ENCODE data around the gene ABCC1.
"Not testable (repeated sequence)": the region's sequence is repeated elsewhere in the genome, so short reads cannot be mapped to it uniquely, and the experiment has no call there.

Gene ABCC1

GRCh38 chr16:16154281-16154951, 205.0 kb downstream of the ABCC1 start:
- Mint-ChIP-seq H3K27me3 (no peaks in the 10 kb centered on the region), H3K4me3 (no peak overlapping the region), H3K27ac (no peak overlapping the region), H3K9me3 (peaks cover 10% of the 10 kb centered on the region), H3K4me1 (ENCODE audit: low read depth) (no peaks in the 10 kb centered on the region), H3K36me3 (ENCODE audit: low read depth) (no peaks in the 10 kb centered on the region)
- no peak for DNase-seq

GRCh38 chr16:16155234-16155633, 205.8 kb downstream of the ABCC1 start:
- no peak overlapping the region for H3K4me3 Mint-ChIP-seq
- H3K27ac Mint-ChIP-seq = no peak overlapping the region
- H3K36me3 Mint-ChIP-seq (ENCODE audit: low read depth) = no peaks in the 10 kb centered on the region
- no peaks in the 10 kb centered on the region for H3K4me1 Mint-ChIP-seq (ENCODE audit: low read depth)
- DNase-seq = no peak
- H3K9me3 Mint-ChIP-seq = peaks cover 13% of the 10 kb centered on the region
- no peaks in the 10 kb centered on the region for H3K27me3 Mint-ChIP-seq

- Mint-ChIP-seq H3K9me3 (peaks cover 13% of the 10 kb centered on the region), H3K27ac (no peak overlapping the region), H3K27me3 (peaks cover 5% of the 10 kb centered on the region), H3K4me1 (ENCODE audit: low read depth) (no peaks in the 10 kb centered on the region), H3K36me3 (ENCODE audit: low read depth) (no peaks in the 10 kb centered on the region), H3K4me3 (no peak overlapping the region)
- DNase-seq = no peak
Measured at GRCh38 chr16:16157166-16157565, 207.8 kb downstream of the ABCC1 start.

- H3K4me1 Mint-ChIP-seq (ENCODE audit: low read depth) = no peaks in the 10 kb centered on the region
- H3K27ac Mint-ChIP-seq = no peak overlapping the region
- H3K27me3 Mint-ChIP-seq = peaks cover 5% of the 10 kb centered on the region
- DNase-seq = no peak
- H3K4me3 Mint-ChIP-seq = no peak overlapping the region
- H3K36me3 Mint-ChIP-seq (ENCODE audit: low read depth) = no peaks in the 10 kb centered on the region
- peaks cover 13% of the 10 kb centered on the region for H3K9me3 Mint-ChIP-seq
Measured at GRCh38 chr16:16158082-16158658, 208.8 kb downstream of the ABCC1 start.

GRCh38 chr16:16158741-16159374, 209.4 kb downstream of the ABCC1 start:
- Mint-ChIP-seq H3K36me3 (ENCODE audit: low read depth) (no peaks in the 10 kb centered on the region), H3K27me3 (peaks cover 5% of the 10 kb centered on the region), H3K27ac (no peak overlapping the region), H3K9me3 (peaks cover 13% of the 10 kb centered on the region), H3K4me3 (no peak overlapping the region), H3K4me1 (ENCODE audit: low read depth) (no peaks in the 10 kb centered on the region)
- no peak for DNase-seq

GRCh38 chr16:16159662-16160061, 210.2 kb downstream of the ABCC1 start:
- Mint-ChIP-seq H3K36me3 (ENCODE audit: low read depth) (no peaks in the 10 kb centered on the region), H3K27ac (no peak overlapping the region), H3K27me3 (peaks cover 5% of the 10 kb centered on the region), H3K9me3 (peaks cover 13% of the 10 kb centered on the region), H3K4me1 (ENCODE audit: low read depth) (no peaks in the 10 kb centered on the region), H3K4me3 (no peak overlapping the region)
- DNase-seq = no peak

- H3K4me3 Mint-ChIP-seq = no peak overlapping the region
- no peaks in the 10 kb centered on the region for H3K4me1 Mint-ChIP-seq (ENCODE audit: low read depth)
- H3K9me3 Mint-ChIP-seq = peaks cover 13% of the 10 kb centered on the region
- peaks cover 5% of the 10 kb centered on the region for H3K27me3 Mint-ChIP-seq
- H3K36me3 Mint-ChIP-seq (ENCODE audit: low read depth) = no peaks in the 10 kb centered on the region
- H3K27ac Mint-ChIP-seq = no peak overlapping the region
- DNase-seq = no peak
Measured at GRCh38 chr16:16161319-16161718, 211.9 kb downstream of the ABCC1 start.

GRCh38 chr16:16161840-16162239, 212.4 kb downstream of the ABCC1 start:
- not testable (repeated sequence) for H3K27ac Mint-ChIP-seq; H3K4me3 Mint-ChIP-seq; H3K27me3 Mint-ChIP-seq; H3K4me1 Mint-ChIP-seq (ENCODE audit: low read depth); H3K36me3 Mint-ChIP-seq (ENCODE audit: low read depth); DNase-seq
- H3K9me3 Mint-ChIP-seq = peaks cover 13% of the 10 kb centered on the region

- DNase-seq = no peak
- Mint-ChIP-seq H3K4me1 (ENCODE audit: low read depth) (no peaks in the 10 kb centered on the region), H3K9me3 (peaks cover 13% of the 10 kb centered on the region), H3K4me3 (no peak overlapping the region), H3K27me3 (peaks cover 5% of the 10 kb centered on the region), H3K36me3 (ENCODE audit: low read depth) (no peaks in the 10 kb centered on the region), H3K27ac (no peak overlapping the region)
Measured at GRCh38 chr16:16162591-16162990, 213.2 kb downstream of the ABCC1 start.

- H3K36me3 Mint-ChIP-seq (ENCODE audit: low read depth) = no peaks in the 10 kb centered on the region
- H3K9me3 Mint-ChIP-seq = peaks cover 13% of the 10 kb centered on the region
- H3K27ac Mint-ChIP-seq = no peak overlapping the region
- H3K27me3 Mint-ChIP-seq = peaks cover 5% of the 10 kb centered on the region
- no peaks in the 10 kb centered on the region for H3K4me1 Mint-ChIP-seq (ENCODE audit: low read depth)
- no peak for DNase-seq
- H3K4me3 Mint-ChIP-seq = no peak overlapping the region
Measured at GRCh38 chr16:16163109-16163508, 213.7 kb downstream of the ABCC1 start.

- no peaks in the 10 kb centered on the region for H3K36me3 Mint-ChIP-seq (ENCODE audit: low read depth)
- H3K4me3 Mint-ChIP-seq = no peak overlapping the region
- H3K9me3 Mint-ChIP-seq = peaks cover 8% of the 10 kb centered on the region
- H3K27me3 Mint-ChIP-seq = peaks cover 5% of the 10 kb centered on the region
- no peak overlapping the region for H3K27ac Mint-ChIP-seq
- no peak for DNase-seq
- no peaks in the 10 kb centered on the region for H3K4me1 Mint-ChIP-seq (ENCODE audit: low read depth)
Measured at GRCh38 chr16:16163571-16163970, 214.2 kb downstream of the ABCC1 start.

- H3K27ac Mint-ChIP-seq = no peak overlapping the region
- no peaks in the 10 kb centered on the region for H3K4me1 Mint-ChIP-seq (ENCODE audit: low read depth)
Measured at GRCh38 chr16:16164243-16164642, 214.8 kb downstream of the ABCC1 start.

GRCh38 chr16:16166085-16166484, 216.7 kb downstream of the ABCC1 start:
- no peaks in the 10 kb centered on the region for H3K4me1 Mint-ChIP-seq (ENCODE audit: low read depth)
- peaks cover 5% of the 10 kb centered on the region for H3K27me3 Mint-ChIP-seq
- DNase-seq = no peak
- no peak overlapping the region for H3K4me3 Mint-ChIP-seq
- no peaks in the 10 kb centered on the region for H3K9me3 Mint-ChIP-seq
- H3K36me3 Mint-ChIP-seq (ENCODE audit: low read depth) = no peaks in the 10 kb centered on the region
- no peak overlapping the region for H3K27ac Mint-ChIP-seq

More at GRCh38 chr16:16164243-16164642, 214.8 kb downstream of the ABCC1 start:
- H3K4me3 Mint-ChIP-seq = no peak overlapping the region
- no peak for DNase-seq
- no peaks in the 10 kb centered on the region for H3K36me3 Mint-ChIP-seq (ENCODE audit: low read depth)
- H3K27me3 Mint-ChIP-seq = peaks cover 5% of the 10 kb centered on the region
- peaks cover 3% of the 10 kb centered on the region for H3K9me3 Mint-ChIP-seq

GRCh38 chr16:16166949-16167348, 217.5 kb downstream of the ABCC1 start:
- Mint-ChIP-seq H3K4me1 (ENCODE audit: low read depth) (no peaks in the 10 kb centered on the region), H3K36me3 (ENCODE audit: low read depth) (no peaks in the 10 kb centered on the region), H3K27me3 (peaks cover 1% of the 10 kb centered on the region), H3K4me3 (no peak overlapping the region), H3K9me3 (no peaks in the 10 kb centered on the region), H3K27ac (no peak overlapping the region)
- no peak for DNase-seq

GRCh38 chr16:16167927-16168326, 218.5 kb downstream of the ABCC1 start:
- no peaks in the 10 kb centered on the region for H3K9me3 Mint-ChIP-seq
- no peaks in the 10 kb centered on the region for H3K27me3 Mint-ChIP-seq
- no peak overlapping the region for H3K4me3 Mint-ChIP-seq

More at GRCh38 chr16:16167927-16168326, 218.5 kb downstream of the ABCC1 start:
- Mint-ChIP-seq H3K27ac (no peak overlapping the region), H3K36me3 (ENCODE audit: low read depth) (no peaks in the 10 kb centered on the region), H3K4me1 (ENCODE audit: low read depth) (no peaks in the 10 kb centered on the region)
- DNase-seq = no peak

Data from activated T-cell treated with anti-CD3 and anti-CD28 coated beads, Interleukin-2, amount 50 U/mL, for 24 hours (primary cell).